ENCODE results near the gene ABLIM2.

The ABLIM2 gene

DNA sequence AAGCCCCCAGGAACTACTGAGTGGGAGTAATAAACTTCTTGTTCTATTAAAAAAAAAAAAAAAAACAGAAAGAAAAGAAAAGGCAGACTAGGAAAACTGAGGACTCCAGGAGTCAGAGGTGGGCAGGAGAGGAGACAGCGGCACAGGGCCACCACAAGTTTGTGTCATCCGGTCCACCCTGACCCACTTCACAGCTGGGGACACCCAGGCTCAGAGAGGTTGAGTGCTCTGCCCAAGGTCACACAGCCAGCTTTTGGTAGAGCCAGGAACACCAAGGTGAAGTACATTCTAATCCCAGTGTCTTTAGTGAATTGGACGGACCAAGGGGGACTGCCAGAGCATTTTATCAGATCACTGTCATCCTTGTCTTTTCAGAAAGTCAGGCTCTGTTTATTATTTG lies 16.4 kb upstream of the ABLIM2 start:
- no peak for DNase-seq

DNA sequence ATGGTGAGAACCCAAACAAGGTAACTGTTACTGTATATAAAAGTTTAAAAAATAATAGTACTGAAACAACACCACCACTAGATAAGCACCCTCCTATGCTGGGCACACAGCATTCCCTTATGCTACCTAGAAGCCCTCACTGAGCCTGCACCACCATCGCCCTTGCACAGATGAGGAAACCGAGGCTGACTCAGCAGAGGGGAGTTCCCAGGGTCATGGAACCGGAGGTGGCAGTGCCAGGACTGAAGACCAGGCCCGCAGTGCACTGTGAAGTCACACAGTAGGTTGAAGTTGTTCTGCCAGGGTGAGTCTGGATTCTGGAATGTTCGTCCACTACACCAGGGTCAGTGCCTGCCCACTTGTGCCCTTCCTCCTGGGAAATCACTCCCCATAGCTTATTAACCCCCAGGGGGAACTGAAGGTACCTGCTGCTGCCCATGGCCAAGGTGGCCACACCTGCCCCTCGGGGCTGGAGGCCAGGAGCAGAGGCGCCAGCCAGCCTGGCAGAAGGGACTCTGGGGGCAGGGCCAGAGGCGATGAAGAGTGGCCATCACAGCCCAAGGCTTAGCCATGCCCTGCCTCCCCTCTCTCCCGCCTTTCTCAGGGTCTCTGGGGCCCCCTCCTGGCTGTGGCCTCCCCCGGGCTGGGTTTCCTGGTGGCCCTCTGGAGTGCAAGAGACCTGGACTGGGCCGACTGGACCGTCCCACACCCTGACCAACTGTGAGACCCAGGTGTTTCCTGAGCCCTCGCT lies 15.1 kb upstream of the ABLIM2 start:
- no peak for DNase-seq

DNA sequence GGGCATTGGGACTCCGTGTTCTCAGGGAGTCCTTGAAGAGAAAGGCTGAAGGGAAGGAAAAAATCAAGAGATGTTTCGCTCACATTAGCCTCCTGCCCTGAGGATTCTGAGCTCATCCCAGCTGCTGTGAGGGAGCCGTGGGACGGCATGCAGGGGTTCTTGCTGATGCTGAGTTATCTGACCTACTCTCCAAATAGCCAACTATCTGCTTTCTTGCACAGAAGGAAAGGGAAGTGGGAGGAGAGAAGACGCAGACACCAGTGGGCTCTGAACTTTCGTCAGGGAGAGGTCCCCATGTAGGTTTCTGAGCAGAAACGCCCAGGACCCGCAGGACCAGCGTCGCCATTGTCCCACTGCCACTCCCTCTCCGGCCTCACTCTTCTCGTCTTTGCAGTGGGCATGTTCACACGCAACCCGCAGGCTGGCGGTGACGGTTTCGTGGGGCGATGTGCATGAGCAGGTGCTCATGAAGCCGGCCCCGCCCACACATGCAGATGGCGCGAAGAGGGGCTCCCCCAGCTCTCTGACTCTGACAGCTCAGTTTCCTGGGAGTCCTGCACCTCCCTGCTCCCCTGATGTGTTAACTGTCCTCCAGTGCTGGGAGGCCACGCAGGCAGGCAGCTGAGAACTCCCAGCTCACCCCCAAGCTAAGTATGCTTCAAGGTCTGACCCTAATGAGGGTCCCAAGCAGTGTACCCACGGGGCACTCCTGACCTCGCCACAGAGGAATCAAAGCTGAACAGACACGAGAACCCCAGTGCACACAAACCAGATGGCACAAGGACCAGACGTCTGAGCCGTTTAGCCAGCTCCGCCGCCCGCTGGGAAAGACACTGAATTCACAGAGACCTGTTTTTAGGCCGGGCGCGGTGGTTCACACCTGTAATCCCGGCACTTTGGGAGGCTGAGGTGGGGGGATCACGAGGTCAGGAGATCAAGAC lies 13.6 kb upstream of the ABLIM2 start:
- no peak for DNase-seq

DNA sequence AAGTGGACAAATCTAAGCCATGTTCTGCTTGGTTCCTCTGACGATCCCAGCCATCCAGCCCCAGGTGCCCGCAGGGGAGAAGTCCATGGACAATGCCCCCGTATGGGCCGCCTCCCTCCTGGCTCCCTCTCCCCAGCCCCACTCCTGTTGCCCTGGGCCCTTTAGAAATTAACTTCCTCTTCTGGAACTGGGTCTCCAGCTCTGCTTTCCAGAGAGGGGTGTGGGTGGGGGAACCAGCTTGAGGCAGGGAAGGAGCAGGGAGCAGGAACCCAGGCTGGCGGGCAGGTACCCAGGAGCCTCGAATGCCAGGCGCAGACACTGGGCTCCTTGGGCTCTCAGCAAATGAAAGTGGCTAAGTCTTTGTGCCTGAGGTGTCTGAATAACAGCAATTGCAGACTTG lies 12.7 kb upstream of the ABLIM2 start:
- DNase-seq: no peak

DNA sequence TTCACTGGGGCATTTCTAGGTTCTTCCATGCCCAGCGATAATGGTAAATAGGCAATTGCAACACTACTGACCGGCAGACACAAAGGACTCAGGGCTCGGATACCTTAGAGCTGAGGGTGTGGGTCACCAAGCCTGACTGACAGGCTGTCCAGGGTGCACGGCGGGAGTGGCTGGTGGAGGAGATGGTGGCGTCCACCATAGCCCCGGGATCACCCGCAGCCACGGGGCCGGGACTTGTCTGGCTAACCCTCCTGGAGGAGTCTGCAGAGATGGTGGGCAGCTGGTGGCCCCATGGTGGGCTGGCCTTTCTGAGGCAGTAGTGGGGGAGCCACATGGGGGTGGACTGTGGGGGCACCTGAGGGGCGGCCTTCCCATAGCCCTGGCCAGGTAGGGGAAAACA lies 11.7 kb upstream of the ABLIM2 start:
- no peak for DNase-seq

DNA sequence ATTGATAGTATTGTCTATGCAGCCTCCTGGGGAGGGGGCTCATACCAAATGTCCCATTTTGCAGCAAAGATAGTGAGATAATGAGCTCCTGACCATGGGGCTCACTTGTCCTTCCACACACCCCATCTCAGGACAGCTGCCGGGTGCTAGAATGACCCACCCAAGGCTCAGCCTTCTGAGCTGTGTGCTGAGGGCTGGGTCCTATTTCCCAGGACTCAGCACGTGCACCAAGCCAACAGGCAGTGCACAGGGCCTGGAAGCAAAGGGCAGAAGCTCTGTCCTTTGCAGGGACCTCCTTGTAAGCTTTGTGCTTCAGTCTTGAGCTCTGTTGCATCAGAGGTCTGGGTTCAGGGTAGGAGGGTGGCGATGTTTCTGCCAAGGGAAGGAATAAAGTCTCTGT lies 11.2 kb upstream of the ABLIM2 start:
- no peak for DNase-seq

DNA sequence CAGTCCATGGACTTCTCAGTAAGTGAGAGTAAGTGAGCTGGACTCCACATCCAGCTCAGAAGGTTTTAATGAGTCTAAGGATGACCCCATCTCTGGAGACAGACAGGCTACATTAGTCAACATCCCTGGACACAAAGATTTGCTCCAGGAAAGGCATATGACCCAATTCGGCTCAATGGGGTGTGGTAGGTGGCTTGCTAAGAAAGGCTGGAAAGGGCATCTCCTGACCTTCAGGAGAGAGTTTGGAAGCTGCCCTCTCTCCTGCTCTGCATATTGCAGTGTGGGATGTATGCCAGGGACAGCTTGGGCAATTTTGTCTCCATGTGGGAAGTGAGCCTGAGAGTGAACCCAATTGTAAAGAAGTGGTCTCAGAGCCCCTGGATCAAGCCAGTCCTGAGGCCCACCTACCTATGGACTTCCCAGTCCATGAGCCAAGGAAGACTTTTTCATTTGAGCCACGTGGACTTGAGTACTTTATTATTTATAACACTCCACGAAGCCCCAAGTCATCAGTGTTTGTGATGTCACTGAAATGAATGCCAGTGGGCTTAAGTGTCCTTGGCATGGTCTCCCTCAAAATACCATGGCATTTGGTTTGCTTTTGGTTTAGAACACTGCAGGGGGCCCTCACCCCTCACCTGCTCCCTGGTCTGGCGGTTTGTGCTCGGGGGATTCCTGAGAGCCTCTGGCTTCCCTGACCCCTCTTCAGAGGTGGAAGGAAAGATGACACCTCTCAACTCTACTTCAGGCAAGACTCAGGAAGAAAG lies 10.4 kb upstream of the ABLIM2 start:
- DNase-seq: no peak

DNA sequence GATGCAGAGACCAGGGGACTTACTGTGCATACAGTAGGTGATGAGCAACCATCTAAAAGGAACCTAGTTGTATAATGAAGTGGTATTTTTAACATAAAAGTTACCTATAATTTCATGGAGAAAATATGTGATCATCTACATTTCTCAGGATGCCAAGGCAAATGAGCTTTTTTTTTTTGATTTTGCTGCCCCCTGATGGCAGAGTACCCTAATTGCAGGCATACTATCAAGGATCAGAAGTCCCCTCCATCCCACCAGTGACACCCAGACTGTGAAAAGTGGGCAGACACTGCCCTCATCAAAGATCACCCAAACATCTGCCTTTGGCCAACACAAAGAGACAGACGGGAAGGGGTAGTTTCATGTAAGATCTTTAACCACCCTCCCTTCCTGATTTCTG lies 9.6 kb upstream of the ABLIM2 start:
- DNase-seq: no peak

DNA sequence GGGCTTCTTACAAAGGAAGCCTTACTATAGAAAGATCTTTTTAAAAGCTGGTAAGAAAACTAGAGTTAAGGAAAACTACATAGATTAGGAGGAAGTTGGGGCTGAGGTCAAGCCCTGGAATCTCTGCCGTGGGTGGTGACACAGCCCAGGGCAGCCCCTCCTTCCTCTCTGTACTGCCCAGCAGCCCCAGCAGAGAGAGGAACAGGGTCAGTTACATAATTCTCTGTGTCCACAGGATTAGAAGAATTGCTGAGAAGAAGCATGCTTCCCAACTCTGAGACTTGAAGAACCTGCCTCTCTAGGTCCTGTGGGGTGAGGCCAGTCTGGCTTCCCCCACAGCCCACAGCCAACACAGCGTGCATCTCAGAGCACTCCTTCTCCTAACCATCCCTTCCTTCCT lies 9.2 kb upstream of the ABLIM2 start:
- DNase-seq: no peak

DNA sequence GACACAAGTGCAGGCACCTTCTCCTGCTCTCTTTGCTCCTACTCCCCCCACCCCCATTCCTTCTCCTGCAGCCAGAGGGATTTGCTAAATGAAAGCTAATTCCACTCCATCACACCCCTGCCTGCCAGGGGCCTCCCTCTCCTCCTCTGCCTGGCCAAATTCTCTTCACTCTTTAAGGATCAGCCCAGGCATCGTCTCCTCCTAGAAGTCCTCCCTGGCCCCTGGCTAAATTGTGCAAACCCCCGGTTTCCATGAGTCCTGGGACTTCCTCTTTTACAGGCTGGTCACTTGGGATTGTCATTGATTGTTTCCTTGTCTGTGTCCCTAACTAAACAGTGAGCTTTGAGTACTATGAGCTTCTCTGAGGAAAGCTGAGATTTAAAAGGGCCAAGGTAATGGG lies 8.7 kb upstream of the ABLIM2 start:
- no peak for DNase-seq

DNA sequence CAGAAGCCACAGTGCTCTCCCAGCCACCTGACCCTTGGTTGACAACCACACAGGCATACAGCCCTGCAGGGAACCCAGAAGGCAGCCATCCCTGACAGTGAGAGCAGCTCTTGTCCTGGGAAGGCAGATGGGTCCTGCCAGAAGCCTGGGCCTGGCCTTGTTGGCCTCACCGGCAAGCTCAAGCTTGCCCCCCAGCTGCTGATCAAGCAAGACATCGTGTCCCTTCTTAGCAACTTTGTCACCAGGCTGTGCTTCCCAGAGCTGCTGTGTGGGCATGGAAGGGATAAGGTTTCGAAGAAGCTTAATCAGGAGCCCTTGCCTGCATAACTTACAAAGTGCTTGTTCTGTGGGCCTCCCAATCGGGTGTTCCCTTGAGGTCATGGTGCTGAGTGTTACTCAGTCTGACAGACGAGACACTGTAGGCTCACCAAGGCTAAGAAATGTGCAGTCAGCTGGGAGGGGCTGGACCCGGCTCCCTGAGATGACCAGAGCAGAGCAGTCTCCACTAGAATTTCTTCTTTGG lies 6.8 kb upstream of the ABLIM2 start:
- no peak for DNase-seq

DNA sequence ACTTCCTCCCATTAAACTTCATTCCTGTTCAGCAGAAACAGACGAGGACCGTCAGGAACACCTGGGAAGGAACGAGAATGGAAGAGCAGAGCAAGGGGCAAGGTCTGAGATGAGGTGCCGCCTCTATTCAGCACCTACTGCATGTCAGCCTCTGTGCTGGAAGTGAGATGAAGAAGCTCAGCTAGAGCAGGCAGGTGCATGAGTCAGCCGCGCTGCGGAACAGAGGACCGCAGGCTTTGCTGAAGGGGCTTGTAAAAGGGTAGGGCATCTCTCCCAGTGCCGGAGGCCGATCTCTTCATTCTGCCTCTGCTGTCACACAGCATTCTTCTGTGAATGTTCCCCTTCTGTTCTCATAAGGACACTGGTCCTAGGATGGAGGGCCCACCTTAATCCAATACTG lies 6.1 kb upstream of the ABLIM2 start:
- no peak for DNase-seq

DNA sequence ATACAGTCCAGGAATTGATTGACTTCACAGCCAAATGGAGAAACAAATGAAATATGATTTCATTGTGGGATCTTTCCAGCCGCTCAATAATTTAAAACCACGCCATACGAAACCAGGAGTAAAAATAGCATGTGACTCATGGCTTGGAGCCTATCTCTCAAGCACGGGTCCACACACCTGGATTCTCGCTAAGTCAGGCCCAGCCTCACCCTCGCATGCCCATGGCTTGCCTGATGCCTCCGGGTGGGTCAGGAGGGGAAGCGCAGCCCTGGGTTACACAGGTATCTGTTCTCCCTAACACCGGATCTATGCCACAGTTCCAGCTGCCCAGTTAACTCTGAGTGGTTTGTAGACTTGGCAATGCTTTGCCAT lies 5.6 kb upstream of the ABLIM2 start:
- DNase-seq: no peak

DNA sequence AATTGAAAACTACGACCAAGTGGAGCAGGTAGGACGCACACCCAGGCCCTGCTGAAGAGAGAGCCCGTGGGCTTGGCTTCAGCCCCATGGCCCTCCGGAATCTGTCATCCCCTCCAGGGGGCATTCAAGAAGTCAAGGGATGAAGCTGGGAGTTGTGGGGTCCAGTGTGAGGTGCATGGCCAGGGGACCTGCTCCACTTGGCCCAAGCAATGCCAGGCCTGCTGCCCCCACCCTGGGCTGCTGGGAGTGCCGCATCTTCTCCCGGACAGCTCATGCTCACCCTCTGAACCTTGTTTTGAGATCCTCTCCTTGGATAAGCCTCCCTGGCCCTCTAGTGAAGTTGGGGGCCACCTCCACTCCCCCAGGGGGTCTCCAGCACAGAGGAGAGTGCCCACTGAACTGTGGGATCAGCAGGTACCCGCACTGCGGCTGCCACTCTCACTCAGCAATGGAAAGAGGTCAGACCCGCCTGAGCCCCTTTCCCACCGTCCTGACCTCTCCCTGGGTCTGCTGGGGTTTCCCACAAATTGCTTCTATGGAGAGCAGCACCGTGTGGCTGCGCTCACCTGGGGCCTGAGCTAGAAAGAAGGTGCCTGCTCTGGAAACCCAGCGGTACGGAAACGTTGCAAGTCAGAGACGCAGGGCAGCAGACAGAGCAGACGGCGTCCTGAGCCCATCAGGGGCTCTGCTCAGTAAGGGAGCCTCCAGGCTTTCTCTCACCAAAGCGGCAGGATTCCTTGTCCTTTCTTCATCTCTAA lies 5.0 kb upstream of the ABLIM2 start:
- DNase-seq: no peak

DNA sequence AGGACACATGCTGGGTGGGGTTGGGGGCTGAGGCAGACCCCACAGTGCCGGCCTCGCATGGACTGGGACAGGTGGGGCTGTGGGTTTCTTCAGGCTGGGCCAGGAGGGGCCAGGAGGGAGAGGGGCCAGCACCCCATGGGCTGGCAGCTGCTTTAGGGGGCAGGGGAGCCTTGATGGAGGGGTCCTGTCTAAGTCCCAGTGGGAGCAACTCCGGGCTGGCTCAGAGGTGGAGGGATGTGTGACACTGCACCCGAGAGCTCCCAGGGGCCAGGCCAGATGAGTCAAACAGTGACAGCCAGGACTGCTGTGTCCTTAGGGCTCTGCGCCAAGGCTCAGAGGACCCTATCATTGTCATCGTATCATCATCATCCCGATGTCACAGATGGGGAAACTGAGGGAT lies 4.4 kb upstream of the ABLIM2 start:
- no peak for DNase-seq

DNA sequence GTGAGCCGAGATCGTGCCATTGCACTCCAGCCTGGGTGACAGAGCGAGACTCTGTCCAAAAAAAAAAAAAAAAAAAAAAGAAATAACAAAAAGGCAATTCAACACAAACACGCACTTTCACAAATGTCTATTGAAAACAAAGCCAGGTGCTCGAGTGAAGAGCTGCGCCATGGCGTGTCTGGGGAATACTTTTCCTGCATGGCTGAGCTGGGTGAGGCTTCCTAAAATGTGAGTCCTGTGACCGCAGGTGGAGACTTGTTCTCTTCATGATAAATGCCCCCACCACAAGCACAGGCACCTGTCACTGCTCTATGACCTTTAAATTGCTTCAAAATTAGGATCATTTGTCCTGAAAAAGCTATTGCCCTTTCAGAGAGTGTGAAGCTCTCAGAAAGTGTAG lies 4.0 kb upstream of the ABLIM2 start:
- no peak for DNase-seq

DNA sequence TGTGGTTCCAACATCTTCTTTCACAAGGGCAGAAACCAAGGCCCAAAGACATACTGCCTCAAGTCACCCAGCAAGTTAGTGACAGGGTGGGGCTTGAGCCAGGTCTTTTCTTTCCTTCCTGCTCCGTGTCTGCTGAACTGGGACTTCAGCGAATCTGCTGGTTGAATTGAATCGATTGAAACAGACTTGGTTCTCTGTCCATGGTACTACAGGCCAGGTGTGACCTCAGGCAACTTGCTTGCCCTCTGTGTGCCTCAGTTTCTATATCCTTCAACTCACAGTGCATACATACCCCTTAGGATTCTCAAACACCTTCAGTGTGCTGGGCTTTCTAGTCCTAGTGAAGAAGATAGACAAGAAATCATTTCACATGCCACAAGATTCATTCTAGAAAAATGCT lies 2.0 kb upstream of the ABLIM2 start:
- no peak for DNase-seq

DNA sequence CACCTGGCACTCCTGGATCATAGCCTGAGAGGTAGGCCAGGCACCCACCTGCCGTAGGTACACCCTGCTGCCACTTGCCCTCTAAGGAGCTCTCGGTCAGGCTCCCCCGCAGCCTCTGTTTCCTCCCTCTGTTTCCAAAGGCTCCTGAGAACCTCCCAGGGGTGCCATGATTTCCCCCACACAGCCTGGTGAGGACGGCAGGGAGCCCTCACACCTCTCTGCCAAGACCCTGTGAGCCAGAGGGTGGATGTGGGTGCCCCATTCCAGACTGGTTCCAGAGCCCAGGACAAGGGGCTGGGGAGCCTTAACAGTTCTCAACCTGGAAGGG lies 1.6 kb upstream of the ABLIM2 start:
- DNase-seq: no peak

DNA sequence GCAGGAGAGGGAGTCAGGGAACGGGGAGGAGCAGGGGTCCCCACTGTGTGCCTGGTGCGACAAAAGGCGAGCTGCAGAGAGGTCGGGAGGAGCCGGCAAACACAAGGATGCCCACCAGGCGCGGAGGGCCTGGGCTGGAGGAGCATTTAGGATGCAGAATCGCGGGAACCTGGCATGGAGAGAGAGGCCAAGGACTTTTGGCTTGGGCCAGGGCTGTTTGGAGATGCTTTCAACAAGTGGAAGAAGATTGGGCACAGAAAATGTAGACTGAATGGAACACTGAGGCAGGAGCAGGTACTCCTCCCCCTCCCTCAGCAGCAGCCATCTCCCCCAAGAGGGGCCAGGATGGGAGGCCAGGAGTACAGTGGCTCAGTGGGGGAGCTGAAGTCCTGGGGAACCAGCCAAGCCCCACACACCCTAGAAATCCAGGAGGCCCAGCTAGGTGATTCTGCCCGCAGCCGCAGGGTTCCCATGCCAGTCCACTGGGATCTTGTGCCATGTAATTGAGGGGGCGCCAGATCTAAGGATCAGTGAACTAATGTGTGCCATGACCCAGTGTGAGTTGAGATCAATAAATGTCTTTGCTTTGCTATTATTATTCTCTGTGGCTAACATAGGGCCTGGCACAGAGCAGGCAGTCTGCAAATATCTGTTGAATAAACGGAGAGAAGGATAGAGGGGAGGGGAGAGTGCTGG lies 1.1 kb upstream of the ABLIM2 start:
- DNase-seq: no peak

DNA sequence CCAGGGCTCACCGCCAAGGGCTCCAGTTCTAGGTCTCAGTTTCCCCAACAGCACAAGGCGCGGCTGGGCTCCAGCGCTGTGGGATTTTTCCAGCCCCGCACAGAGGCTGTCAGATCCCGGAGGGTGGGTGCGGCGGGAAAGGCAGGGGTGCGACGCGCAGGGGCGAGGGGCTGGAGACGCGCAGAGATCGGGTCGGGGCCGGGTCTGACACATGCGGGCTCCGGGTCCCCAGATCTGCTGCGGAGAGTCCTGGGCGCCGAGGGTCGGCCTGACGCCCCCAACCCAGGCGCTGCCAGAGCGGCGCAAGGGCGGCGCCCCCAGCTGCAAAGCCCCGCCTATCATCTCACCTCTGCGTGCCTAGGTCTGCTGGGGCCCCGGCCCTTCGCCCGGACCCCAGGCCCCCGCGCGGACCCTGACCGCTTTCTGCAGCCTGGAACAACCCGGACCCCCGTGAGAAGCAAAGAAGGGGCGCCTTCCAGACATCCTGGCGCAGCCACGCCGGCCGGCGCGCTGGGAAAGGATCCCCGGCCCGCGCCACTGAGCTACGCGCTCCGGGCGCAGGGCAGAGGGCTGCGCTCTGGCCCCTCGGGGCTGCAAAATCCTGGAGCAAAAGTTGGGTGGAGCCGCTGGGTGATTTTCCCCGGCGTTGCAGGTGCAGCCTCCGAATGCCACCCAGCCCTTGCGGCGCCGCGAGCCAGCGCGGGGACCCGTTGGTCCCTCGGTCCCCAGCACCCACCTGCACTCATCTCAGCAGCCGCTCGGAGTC lies 486 bp downstream of the ABLIM2 start:
- no peak for DNase-seq

DNA sequence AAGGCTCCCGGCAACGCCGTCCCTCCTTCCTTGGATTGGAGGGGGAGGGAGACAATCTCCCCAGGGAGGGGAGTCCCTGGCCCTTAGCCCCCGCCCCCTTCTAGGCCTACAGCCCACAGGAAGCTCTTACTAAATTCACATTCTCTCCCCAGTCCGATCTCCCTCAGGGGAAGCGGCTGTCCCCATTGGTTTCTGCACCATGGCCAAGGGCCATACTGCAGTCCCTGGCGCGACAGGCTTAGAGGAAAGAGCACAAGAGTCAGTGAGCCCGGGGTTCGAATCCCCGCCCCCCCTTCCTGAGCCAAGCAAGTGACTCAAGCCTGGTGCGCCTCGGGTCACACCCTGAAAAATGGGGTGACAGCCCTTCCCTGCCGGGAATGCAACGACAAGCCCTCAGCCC lies 1.1 kb downstream of the ABLIM2 start:
- no peak for DNase-seq
